Measurements from ENCODE around the gene TMEM247. TPM values are rescaled to one million over a fixed set of nuclear protein-coding genes. Genes with fewer than 3 reads are reported as not detected.
A peak's percentile ranks its signal among the peaks of the same experiment; 100 is the strongest.

The TMEM247 gene
- total RNA-seq = not detected
- not detected for total RNA-seq (2013)

DNA sequence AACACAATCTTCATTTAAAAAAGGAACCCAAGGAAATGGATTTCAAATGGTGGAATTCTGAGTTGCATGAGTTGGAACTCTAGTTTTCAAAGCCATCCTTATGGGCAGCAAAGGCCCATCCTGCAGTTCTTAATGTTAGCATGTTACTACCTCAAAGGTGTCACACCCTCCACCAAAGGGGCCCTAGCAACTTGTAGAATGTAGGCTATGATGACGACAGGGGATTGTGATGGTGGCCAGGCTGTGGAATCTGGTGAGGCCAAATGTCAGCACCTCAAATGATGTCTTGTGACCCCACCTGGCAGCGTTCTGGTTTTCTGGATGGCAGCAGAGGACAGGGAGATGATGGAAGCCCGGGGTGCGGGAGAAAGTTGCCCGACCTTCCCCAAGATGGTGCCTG, at the start of gene TMEM247:
TSS of gene TMEM247 (plus strand) at position 301 of the 400 bp plus-strand sequence.
- no peak within 1 kb of the TSS for H3K4me3 Mint-ChIP-seq
- peaks cover 0 to 2% of the 10 kb centered on the region in 2 donors for H3K9me3 Mint-ChIP-seq
- 95% methylated on average over 4 of the region's 5 CpGs for WGBS (ENCODE audit: insufficient coverage)
- intact Hi-C loops (cut with micrococcal nuclease) = no loop called here
- no peaks in the 10 kb centered on the region for H3K27me3 ChIP-seq (ENCODE audit: control insufficient read depth, insufficient read depth, low read length)
- peaks cover 18 to 24% of the 10 kb centered on the region in 2 donors for H3K4me1 Mint-ChIP-seq
- peaks cover 4 to 11% of the 10 kb centered on the region in 2 donors for H3K27me3 Mint-ChIP-seq (ENCODE audit: low read depth in 2 of 2)
- ATAC-seq = no peak
- H3K27ac ChIP-seq (ENCODE audit: low read length) = no peak within 1 kb of the TSS
- H3K4me3 ChIP-seq (ENCODE audit: low read length) = no peak within 1 kb of the TSS
- H3K9me3 ChIP-seq (ENCODE audit: control insufficient read depth, insufficient read depth, low read length) = no peaks in the 10 kb centered on the region
- TF ChIP-seq, protein P1, sequence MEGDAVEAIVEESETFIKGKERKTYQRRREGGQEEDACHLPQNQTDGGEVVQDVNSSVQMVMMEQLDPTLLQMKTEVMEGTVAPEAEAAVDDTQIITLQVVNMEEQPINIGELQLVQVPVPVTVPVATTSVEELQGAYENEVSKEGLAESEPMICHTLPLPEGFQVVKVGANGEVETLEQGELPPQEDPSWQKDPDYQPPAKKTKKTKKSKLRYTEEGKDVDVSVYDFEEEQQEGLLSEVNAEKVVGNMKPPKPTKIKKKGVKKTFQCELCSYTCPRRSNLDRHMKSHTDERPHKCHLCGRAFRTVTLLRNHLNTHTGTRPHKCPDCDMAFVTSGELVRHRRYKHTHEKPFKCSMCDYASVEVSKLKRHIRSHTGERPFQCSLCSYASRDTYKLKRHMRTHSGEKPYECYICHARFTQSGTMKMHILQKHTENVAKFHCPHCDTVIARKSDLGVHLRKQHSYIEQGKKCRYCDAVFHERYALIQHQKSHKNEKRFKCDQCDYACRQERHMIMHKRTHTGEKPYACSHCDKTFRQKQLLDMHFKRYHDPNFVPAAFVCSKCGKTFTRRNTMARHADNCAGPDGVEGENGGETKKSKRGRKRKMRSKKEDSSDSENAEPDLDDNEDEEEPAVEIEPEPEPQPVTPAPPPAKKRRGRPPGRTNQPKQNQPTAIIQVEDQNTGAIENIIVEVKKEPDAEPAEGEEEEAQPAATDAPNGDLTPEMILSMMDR (IDR thresholded peaks at IDR 0.05) = no peak
- no peaks in the 10 kb centered on the region for H3K36me3 ChIP-seq (ENCODE audit: control insufficient read depth, insufficient read depth, low read length)
- H3K36me3 Mint-ChIP-seq = no peaks in the 10 kb centered on the region
- no peak for DNase-seq
- no peak within 1 kb of the TSS for H3K27ac Mint-ChIP-seq
- peaks cover 11% of the 10 kb centered on the region for H3K4me1 ChIP-seq (ENCODE audit: control insufficient read depth, insufficient read depth, low read length)

DNA sequence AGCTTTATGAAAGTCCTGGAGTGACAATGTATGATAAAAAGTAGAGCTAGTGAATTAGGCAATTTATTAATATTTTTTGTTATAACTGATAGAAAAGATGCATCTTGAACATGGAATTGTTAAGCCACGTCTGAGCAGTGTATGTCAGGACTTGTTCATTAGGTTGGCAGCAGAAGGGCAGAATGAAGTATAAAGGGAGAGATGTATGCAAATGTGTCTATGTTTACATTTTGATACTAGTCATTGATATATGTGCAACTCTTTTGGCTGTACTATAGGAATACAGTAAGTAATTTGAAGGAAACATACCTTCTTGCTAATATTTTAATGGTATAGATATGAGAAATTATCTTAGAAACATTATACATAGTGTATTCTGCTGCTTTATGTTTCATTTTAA, 49.0 kb upstream of the TMEM247 start:
- 100% methylated on average over 1 of the region's 1 CpG for WGBS (ENCODE audit: insufficient coverage)
- H3K9me3 Mint-ChIP-seq = no peaks in the 10 kb centered on the region
- H3K27me3 Mint-ChIP-seq (ENCODE audit: low read depth in 2 of 2) = peaks cover 22 to 27% of the 10 kb centered on the region in 2 donors
- H3K4me3 Mint-ChIP-seq = no peak overlapping the region
- TF ChIP-seq, protein P1 (IDR thresholded peaks at IDR 0.05) = no peak
- DNase-seq = no peak
- no peak overlapping the region for H3K27ac ChIP-seq (ENCODE audit: low read length)
- intact Hi-C loops (cut with micrococcal nuclease) = no loop called here
- H3K27ac Mint-ChIP-seq = no peak overlapping the region
- H3K36me3 ChIP-seq (ENCODE audit: control insufficient read depth, insufficient read depth, low read length) = no peaks in the 10 kb centered on the region
- no peak for ATAC-seq
- peaks cover 18 to 24% of the 10 kb centered on the region in 2 donors for H3K4me1 Mint-ChIP-seq
- H3K4me1 ChIP-seq (ENCODE audit: control insufficient read depth, insufficient read depth, low read length) = peaks cover 10% of the 10 kb centered on the region
- no peak overlapping the region for H3K4me3 ChIP-seq (ENCODE audit: low read length)
- no peaks in the 10 kb centered on the region for H3K27me3 ChIP-seq (ENCODE audit: control insufficient read depth, insufficient read depth, low read length)
- no peaks in the 10 kb centered on the region for H3K36me3 Mint-ChIP-seq
- H3K9me3 ChIP-seq (ENCODE audit: control insufficient read depth, insufficient read depth, low read length) = no peaks in the 10 kb centered on the region

- peaks cover 18 to 25% of the 10 kb centered on the region in 2 donors for H3K4me1 Mint-ChIP-seq
- H3K27ac Mint-ChIP-seq = no peak overlapping the region
- H3K9me3 ChIP-seq (ENCODE audit: control insufficient read depth, insufficient read depth, low read length) = no peaks in the 10 kb centered on the region
- peaks cover 22 to 27% of the 10 kb centered on the region in 2 donors for H3K27me3 Mint-ChIP-seq (ENCODE audit: low read depth in 2 of 2)
- no peak overlapping the region for H3K4me3 ChIP-seq (ENCODE audit: low read length)
- intact Hi-C loops (cut with micrococcal nuclease) = no loop called here
- ATAC-seq = peak; percentile 5 to 31 (median 17)
- DNase-seq = peak in 1 of 2 donors; percentile 15
- H3K9me3 Mint-ChIP-seq = no peaks in the 10 kb centered on the region
- H3K27ac ChIP-seq (ENCODE audit: low read length) = no peak overlapping the region
- 17% methylated on average over 1 of the region's 1 CpG for WGBS (ENCODE audit: insufficient coverage)
- H3K4me1 ChIP-seq (ENCODE audit: control insufficient read depth, insufficient read depth, low read length) = peaks cover 10% of the 10 kb centered on the region
- no peaks in the 10 kb centered on the region for H3K36me3 ChIP-seq (ENCODE audit: control insufficient read depth, insufficient read depth, low read length)
- no peaks in the 10 kb centered on the region for H3K36me3 Mint-ChIP-seq
- TF ChIP-seq, protein P1 (IDR thresholded peaks at IDR 0.05) = no peak
- no peak overlapping the region for H3K4me3 Mint-ChIP-seq
- H3K27me3 ChIP-seq (ENCODE audit: control insufficient read depth, insufficient read depth, low read length) = no peaks in the 10 kb centered on the region
These were observed 48.4 kb upstream of the TMEM247 start for GRCh38 chr2:46430992-46431391.
